ENCODE measurements around the gene VAPA. TPM values are rescaled to one million over a fixed set of nuclear protein-coding genes. Genes with fewer than 3 reads are reported as not detected.

VAPA gene
- total RNA-seq, 1 donor from 2014 or later: 208 TPM

GRCh38 chr18:9876212-9876866 lies 37.5 kb upstream of the VAPA start:
- no peaks in the 10 kb centered on the region for H3K27me3 ChIP-seq (ENCODE audit: low read depth)
- peak overlapping the region; percentile 59 for H3K27ac ChIP-seq (replicated peaks)
- intact Hi-C loops (cut with micrococcal nuclease): no loop called here
- no peak for TF ChIP-seq CTCF (IDR thresholded peaks at IDR 0.05; ENCODE audit: borderline replicate concordance)
- H3K9me3 ChIP-seq (replicated peaks): no peaks in the 10 kb centered on the region
- H3K36me3 ChIP-seq: no peaks in the 10 kb centered on the region
- H3K4me1 ChIP-seq: peaks cover 13% of the 10 kb centered on the region
- peak overlapping the region; percentile 34 for H3K4me3 ChIP-seq
- DNase-seq: no peak

GRCh38 chr18:9876867-9877654 lies 36.8 kb upstream of the VAPA start:
- no peak for DNase-seq
- no peaks in the 10 kb centered on the region for H3K27me3 ChIP-seq (ENCODE audit: low read depth)
- intact Hi-C loops (cut with micrococcal nuclease): no loop called here
- H3K4me3 ChIP-seq: peak overlapping the region; percentile 34
- peaks cover 13% of the 10 kb centered on the region for H3K4me1 ChIP-seq
- no peaks in the 10 kb centered on the region for H3K9me3 ChIP-seq (replicated peaks)
- H3K36me3 ChIP-seq: no peaks in the 10 kb centered on the region
- peak overlapping the region; percentile 59 for H3K27ac ChIP-seq (replicated peaks)
- TF ChIP-seq CTCF (IDR thresholded peaks at IDR 0.05; ENCODE audit: borderline replicate concordance): no peak

- Histone ChIP-seq H3K4me3 (peak overlapping the region; percentile 34), H3K27ac (replicated peaks) (peak overlapping the region; percentile 59), H3K27me3 (ENCODE audit: low read depth) (no peaks in the 10 kb centered on the region), H3K4me1 (peaks cover 13% of the 10 kb centered on the region), H3K9me3 (replicated peaks) (no peaks in the 10 kb centered on the region), H3K36me3 (no peaks in the 10 kb centered on the region)
- intact Hi-C loops (cut with micrococcal nuclease): no loop called here
- DNase-seq: no peak
- no peak for TF ChIP-seq CTCF (IDR thresholded peaks at IDR 0.05; ENCODE audit: borderline replicate concordance)
Measured at GRCh38 chr18:9877655-9878014, 36.2 kb upstream of the VAPA start.

- DNase-seq: no peak
- no peak overlapping the region for H3K4me3 ChIP-seq
- no peaks in the 10 kb centered on the region for H3K36me3 ChIP-seq
- H3K4me1 ChIP-seq: peaks cover 13% of the 10 kb centered on the region
- intact Hi-C loops (cut with micrococcal nuclease): no loop called here
- H3K9me3 ChIP-seq (replicated peaks): no peaks in the 10 kb centered on the region
- no peak for TF ChIP-seq CTCF (IDR thresholded peaks at IDR 0.05; ENCODE audit: borderline replicate concordance)
- H3K27ac ChIP-seq (replicated peaks): no peak overlapping the region
- no peaks in the 10 kb centered on the region for H3K27me3 ChIP-seq (ENCODE audit: low read depth)
Measured at GRCh38 chr18:9878095-9878494, 35.7 kb upstream of the VAPA start.

GRCh38 chr18:9878783-9879242 lies 35.0 kb upstream of the VAPA start:
- no peaks in the 10 kb centered on the region for H3K9me3 ChIP-seq (replicated peaks)
- H3K36me3 ChIP-seq: no peaks in the 10 kb centered on the region
- H3K27ac ChIP-seq (replicated peaks): no peak overlapping the region
- H3K27me3 ChIP-seq (ENCODE audit: low read depth): no peaks in the 10 kb centered on the region
- no peak for DNase-seq
- TF ChIP-seq CTCF (IDR thresholded peaks at IDR 0.05; ENCODE audit: borderline replicate concordance): no peak
- intact Hi-C loops (cut with micrococcal nuclease): no loop called here
- peaks cover 13% of the 10 kb centered on the region for H3K4me1 ChIP-seq
- H3K4me3 ChIP-seq: no peak overlapping the region
